HepG2 (cell line): Measurements from ENCODE around the gene HS3ST3B1. TPM values are rescaled to one million over a fixed set of nuclear protein-coding genes. Genes with fewer than 3 reads are reported as not detected.

Experiments
- AFF4 ChIP-seq: sonication (generic); formaldehyde crosslinking; IDR thresholded peaks from 2 replicates; pipeline ENCODE4 v1.4.0; 2020; ENCODE audit warnings: missing genetic modification reagents
- GABPB1 ChIP-seq: IDR thresholded peaks from 2 replicates; pipeline ENCODE4 v1.6.1; 2016; ENCODE audit warnings: mild to moderate bottlenecking, missing genetic modification reagents, moderate library complexity, missing compliant biosample characterization
- HNRNPH1 ChIP-seq: fragments of 200-400 bp; formaldehyde crosslinking; optimal IDR thresholded peaks from 2 replicates; pipeline ENCODE3; 2017; ENCODE audit warnings: mild to moderate bottlenecking, low read depth, low read length
- HNRNPLL ChIP-seq: fragments of 200-400 bp; formaldehyde crosslinking; IDR thresholded peaks from 2 replicates; pipeline ENCODE4 v1.6.1; 2017; ENCODE audit warnings: mild to moderate bottlenecking, low read depth, low read length; ENCODE audit not compliant: poor library complexity, severe bottlenecking
- POLR2A ChIP-seq, 2 experiments: IDR thresholded peaks; 2 replicates each; pipeline ENCODE4 v1.6.1; 2011; ENCODE audit warnings: low read depth in 2 of 2, low read length in 2 of 2, mild to moderate bottlenecking in 1 of 2, moderate library complexity in 1 of 2; ENCODE audit not compliant: insufficient read depth in 1 of 2
- SMAD9 ChIP-seq: sonication (generic); formaldehyde crosslinking; IDR thresholded peaks from 2 replicates; pipeline ENCODE4 v1.5.1; 2020; ENCODE audit warnings: mild to moderate bottlenecking, missing genetic modification reagents
- SOX13 ChIP-seq, 3 experiments: fragments of 450-650 bp in 1 of 3; sonication (generic) in 1 of 3; formaldehyde crosslinking in 1 of 3; IDR thresholded peaks in 2 of 3; conservative IDR thresholded peaks in 1 of 3; 2 replicates each; pipeline versions ENCODE4 v1.5.0 to v1.6.1; 2016 to 2020; ENCODE audit warnings: antibody characterized with exemption in 1 of 3, mild to moderate bottlenecking in 1 of 3, missing compliant biosample characterization in 1 of 3, missing genetic modification reagents in 1 of 3, moderate library complexity in 1 of 3
- SOX5 ChIP-seq: IDR thresholded peaks from 2 replicates; pipeline ENCODE4 v1.6.1; 2016; ENCODE audit warnings: borderline replicate concordance
- SOX6 ChIP-seq, 2 experiments: fragments of 450-650 bp in 1 of 2; sonication (generic) in 1 of 2; formaldehyde crosslinking in 1 of 2; IDR thresholded peaks; 2 replicates each; pipeline versions ENCODE4 v1.4.0 to v1.6.1; 2017 to 2020; ENCODE audit warnings: antibody characterized with exemption in 1 of 2, mild to moderate bottlenecking in 1 of 2, missing genetic modification reagents in 1 of 2
- UBTF ChIP-seq: sonication (generic); formaldehyde crosslinking; IDR thresholded peaks from 2 replicates; pipeline ENCODE4 v1.4.0; 2020; ENCODE audit warnings: mild to moderate bottlenecking, missing genetic modification reagents
- ZFAT ChIP-seq: sonication (generic); formaldehyde crosslinking; conservative IDR thresholded peaks from 2 replicates; pipeline ENCODE4 v1.8.1; 2023; ENCODE audit warnings: missing genetic modification reagents, inconsistent platforms
- ZNF281 ChIP-seq: sonication (generic); formaldehyde crosslinking; IDR thresholded peaks from 2 replicates; pipeline ENCODE4 v1.4.0; 2020; ENCODE audit warnings: missing genetic modification reagents, borderline replicate concordance
- ZNF577 ChIP-seq: sonication (generic); formaldehyde crosslinking; IDR thresholded peaks from 2 replicates; pipeline ENCODE4 v1.4.0; 2020; ENCODE audit warnings: mild to moderate bottlenecking, low read depth, missing genetic modification reagents, borderline replicate concordance
- ZNF788 ChIP-seq: sonication (generic); formaldehyde crosslinking; IDR thresholded peaks from 2 replicates; pipeline ENCODE4 v1.5.0; 2020; ENCODE audit warnings: mild to moderate bottlenecking, missing genetic modification reagents, borderline replicate concordance
- ZNF800 ChIP-seq: sonication (generic); formaldehyde crosslinking; IDR thresholded peaks from 2 replicates; pipeline ENCODE4 v1.4.0; 2020; ENCODE audit warnings: missing genetic modification reagents
- polyA plus RNA-seq, 8 experiments: library from polyadenylated mRNA; depleted of rRNA in 3 of 8; stranded (reverse) in 7 of 8; unstranded in 1 of 8; fragments of >200 nt; fragmentation: Illumina TruSeq in 4 of 8; extraction: Trizol in 4 of 8; gene quantifications; 2 replicates each; pipeline versions ENCODE4 v1.2.1 to v1.2.3, GENCODE V29; 2011 to 2016; ENCODE audit warnings: low read depth in 4 of 8, missing spikeins in 1 of 8, mixed read lengths in 1 of 8; ENCODE audit not compliant: insufficient read depth in 1 of 8
- total RNA-seq, 5 experiments: library from RNA; depleted of rRNA; stranded (reverse); fragments of >200 nt; fragmentation: Illumina TruSeq; extraction: Trizol; gene quantifications; 2 replicates each; pipeline ENCODE4 v1.2.3, GENCODE V29; 2016; ENCODE audit warnings: low read depth in 1 of 5

Gene HS3ST3B1
- total and polyA plus RNA-seq, 2 of the 13 experiments (the other 11 are each of a cell fraction or from before 2014, with no cell fraction given), result 15.7 to 39.5 TPM

GRCh38 chr17:14303343-14304221 is 2.7 kb downstream of the HS3ST3B1 start (continued):
- 0 out of 2 replicates have a peak, but pooled peaks have one; percentile 16 for TF ChIP-seq ZNF800 (CRISPR knock-in tag)
- no peak for TF ChIP-seq HNRNPH1
- TF ChIP-seq HNRNPLL, result peak; percentile 91
- TF ChIP-seq GABPB1, result peak; percentile 38; the same call in 1 of the 2 replicates
- peak; percentile 37 for TF ChIP-seq UBTF
- no peak for TF ChIP-seq ZFAT (CRISPR knock-in tag)
- TF ChIP-seq SMAD9 (CRISPR knock-in tag), result no peak
- TF ChIP-seq ZNF577, result no peak
- TF ChIP-seq SOX6 (IDR thresholded peaks at IDR 0.05), result no peak
- peak; percentile 59 for TF ChIP-seq SOX6 (CRISPR knock-in tag; IDR thresholded peaks at IDR 0.05)
- TF ChIP-seq ZNF788 (CRISPR knock-in tag), result peak; percentile 9; the same call in 1 of the 2 replicates
- peak; percentile 57; the same call in 1 of the 2 replicates for TF ChIP-seq SOX13 (IDR thresholded peaks at IDR 0.05)
- TF ChIP-seq SOX13 (CRISPR knock-in tag; conservative IDR thresholded peaks at IDR 0.05 in 1 of 2, IDR thresholded peaks at IDR 0.05 in 1 of 2), result peak in 1 of 2 experiments; percentile 79; a peak in 2 of 4 replicates
- 0 out of 4 replicates have a peak, but pooled peaks of 1 of the 2 experiments have one; percentile 28 for TF ChIP-seq POLR2A (IDR thresholded peaks at IDR 0.05; ENCODE audit: insufficient read depth in 1 of 2, low read depth in 2 of 2, low read length in 2 of 2)
- TF ChIP-seq ZNF281 (CRISPR knock-in tag), result no peak
- peak; percentile 58; the same call in 1 of the 2 replicates for TF ChIP-seq SOX5 (CRISPR knock-in tag)
- peak; percentile 20; the same call in 1 of the 2 replicates for TF ChIP-seq AFF4 (CRISPR knock-in tag)
